Choroid plexus epithelial cell (primary cell): ENCODE results near the gene YEATS4.

Experiments used
- DNase-seq: peaks from one replicate; pipeline ENCODE4 v3.0.0-alpha.2; 2010; ENCODE audit warnings: low read depth
- H3K4me3 ChIP-seq: 2 replicates; pipeline ENCODE4 v1.5.1; 2011; ENCODE audit warnings: low read depth, mild to moderate bottlenecking, control low read depth, low read length, moderate library complexity
- TF ChIP-seq, protein P1 (sequence below): conservative IDR thresholded peaks from 2 replicates; pipeline ENCODE4 v1.5.1; 2011; ENCODE audit warnings: low read depth, mild to moderate bottlenecking, control low read depth, inconsistent platforms, low read length, moderate library complexity

Gene YEATS4

DNA sequence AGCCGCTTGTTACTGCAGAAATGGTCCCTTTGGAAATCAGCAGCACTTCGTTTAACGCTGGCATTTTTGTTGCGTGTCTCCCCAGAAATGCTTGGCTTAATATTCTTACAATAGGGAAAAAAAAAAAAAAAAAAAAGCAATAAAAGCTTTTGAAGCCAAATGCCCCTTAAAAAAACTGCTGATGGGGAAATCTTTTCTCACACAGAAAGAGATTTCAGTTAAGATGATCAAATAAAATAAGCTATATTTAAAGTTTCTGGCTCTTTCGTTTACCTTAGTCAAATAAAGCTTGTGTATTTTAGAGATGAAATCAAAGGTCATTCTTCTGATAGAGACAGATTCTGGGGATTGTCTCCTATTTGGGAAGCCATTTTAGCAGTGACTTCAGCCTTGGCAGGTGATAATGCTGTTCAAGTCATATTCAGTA is 58.2 kb downstream of the YEATS4 start:
- DNase-seq, result no peak
- TF ChIP-seq, protein P1, sequence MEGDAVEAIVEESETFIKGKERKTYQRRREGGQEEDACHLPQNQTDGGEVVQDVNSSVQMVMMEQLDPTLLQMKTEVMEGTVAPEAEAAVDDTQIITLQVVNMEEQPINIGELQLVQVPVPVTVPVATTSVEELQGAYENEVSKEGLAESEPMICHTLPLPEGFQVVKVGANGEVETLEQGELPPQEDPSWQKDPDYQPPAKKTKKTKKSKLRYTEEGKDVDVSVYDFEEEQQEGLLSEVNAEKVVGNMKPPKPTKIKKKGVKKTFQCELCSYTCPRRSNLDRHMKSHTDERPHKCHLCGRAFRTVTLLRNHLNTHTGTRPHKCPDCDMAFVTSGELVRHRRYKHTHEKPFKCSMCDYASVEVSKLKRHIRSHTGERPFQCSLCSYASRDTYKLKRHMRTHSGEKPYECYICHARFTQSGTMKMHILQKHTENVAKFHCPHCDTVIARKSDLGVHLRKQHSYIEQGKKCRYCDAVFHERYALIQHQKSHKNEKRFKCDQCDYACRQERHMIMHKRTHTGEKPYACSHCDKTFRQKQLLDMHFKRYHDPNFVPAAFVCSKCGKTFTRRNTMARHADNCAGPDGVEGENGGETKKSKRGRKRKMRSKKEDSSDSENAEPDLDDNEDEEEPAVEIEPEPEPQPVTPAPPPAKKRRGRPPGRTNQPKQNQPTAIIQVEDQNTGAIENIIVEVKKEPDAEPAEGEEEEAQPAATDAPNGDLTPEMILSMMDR, result no peak

DNA sequence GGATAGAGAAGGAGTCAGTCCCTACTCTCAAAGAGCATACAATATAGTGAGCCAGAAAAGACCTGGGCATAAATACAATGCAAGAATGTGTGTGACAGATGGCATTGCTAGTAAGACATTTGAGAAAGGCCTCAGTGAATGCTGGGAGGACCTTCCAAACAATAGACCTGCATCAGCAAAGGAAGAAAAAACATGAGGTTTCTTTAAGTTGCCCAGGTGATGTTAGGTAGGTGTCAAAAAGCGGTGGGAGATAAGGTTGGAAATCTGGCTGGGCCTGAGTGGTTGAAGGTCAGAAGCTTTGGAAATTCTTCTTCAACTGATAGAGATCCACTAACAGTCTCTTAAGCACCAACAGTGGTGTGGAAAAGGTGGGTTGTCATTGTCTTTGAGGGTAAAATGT is 60.2 kb downstream of the YEATS4 start:
- no peak overlapping the region for H3K4me3 ChIP-seq
- TF ChIP-seq, protein P1, result no peak
- DNase-seq, result no peak

More for the DNA sequence above, 58.2 kb downstream of the YEATS4 start:
- no peak overlapping the region for H3K4me3 ChIP-seq

DNA sequence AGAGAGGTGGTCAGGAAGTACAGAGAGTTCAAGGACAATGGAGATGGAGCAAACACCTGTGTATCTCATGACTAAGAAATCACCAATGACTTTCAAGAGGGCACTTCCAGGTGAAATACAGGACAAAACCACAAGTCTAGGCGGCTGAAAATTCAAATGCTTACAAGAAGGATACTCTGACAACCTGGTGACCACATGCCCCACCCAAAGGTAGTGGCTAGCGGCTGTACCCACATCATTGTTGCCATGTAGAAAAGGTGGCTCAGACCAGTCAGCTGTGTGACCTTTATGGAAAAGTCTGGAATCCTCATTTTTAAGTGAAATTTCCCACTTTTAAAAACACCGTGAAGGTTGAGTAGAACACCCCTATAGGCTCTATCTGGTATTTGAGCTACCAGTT is 62.0 kb downstream of the YEATS4 start:
- no peak overlapping the region for H3K4me3 ChIP-seq
- TF ChIP-seq, protein P1, result no peak
- DNase-seq, result no peak

DNA sequence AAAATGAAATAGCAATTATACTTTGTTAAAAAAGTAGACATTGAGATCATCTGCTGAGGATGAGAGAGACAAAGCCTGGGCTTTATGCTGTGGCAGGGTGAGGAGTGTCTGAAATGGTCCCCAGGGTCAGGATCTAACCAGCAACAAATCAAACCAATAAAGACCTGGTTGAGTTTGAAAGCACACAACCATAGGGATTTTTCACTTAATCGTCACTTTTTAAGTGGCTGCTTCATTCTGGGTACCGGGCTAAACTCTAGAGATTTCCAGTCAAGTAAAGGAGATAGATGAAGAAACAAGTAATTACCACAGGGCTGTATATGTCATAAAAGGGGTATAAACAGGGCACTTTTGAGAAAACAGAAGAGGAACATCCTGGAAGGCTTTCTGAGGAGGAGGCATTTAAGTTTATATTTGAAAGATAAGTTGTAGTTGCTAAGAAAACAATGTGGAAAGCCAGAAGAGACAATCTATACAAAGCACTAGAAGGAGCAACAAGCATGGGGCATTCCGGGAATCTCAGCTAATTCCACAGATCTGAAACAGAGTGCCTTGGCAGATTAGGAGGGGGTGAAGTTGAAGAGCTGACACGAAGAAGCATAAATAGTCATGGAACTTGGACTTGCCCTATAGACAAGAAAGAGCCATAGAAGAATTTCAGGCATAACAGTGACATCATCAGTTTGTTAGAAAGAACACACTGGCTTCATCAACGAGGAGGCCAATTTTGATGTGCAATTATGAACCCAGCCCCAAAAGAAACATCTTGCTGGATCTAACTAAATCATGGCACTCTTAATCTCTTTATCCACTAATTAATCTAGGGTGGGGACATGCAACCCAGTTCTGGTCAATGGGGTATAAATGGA is 63.7 kb downstream of the YEATS4 start:
- TF ChIP-seq, protein P1, result no peak
- H3K4me3 ChIP-seq, result no peak overlapping the region
- no peak for DNase-seq

DNA sequence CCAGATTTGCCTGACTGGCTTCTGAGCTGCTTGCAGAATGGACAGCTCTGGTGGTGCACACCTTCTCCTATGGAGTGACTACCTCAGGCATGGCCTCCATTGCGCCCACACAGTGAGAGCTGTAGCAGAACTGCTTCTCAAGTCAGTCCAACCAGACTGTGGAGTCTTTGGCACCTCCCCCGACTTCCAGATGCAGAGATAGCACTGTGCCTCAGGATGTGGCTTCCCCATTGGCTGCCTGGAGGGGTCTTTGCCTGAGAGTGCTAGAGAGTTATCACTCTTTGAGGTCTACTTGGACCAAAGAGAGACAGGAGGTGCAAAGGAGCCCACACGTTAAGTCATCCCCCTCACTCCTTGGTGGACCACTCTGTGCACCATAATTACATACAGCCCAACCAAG is 65.9 kb downstream of the YEATS4 start:
- H3K4me3 ChIP-seq, result no peak overlapping the region
- DNase-seq, result no peak
- TF ChIP-seq, protein P1, result no peak

DNA sequence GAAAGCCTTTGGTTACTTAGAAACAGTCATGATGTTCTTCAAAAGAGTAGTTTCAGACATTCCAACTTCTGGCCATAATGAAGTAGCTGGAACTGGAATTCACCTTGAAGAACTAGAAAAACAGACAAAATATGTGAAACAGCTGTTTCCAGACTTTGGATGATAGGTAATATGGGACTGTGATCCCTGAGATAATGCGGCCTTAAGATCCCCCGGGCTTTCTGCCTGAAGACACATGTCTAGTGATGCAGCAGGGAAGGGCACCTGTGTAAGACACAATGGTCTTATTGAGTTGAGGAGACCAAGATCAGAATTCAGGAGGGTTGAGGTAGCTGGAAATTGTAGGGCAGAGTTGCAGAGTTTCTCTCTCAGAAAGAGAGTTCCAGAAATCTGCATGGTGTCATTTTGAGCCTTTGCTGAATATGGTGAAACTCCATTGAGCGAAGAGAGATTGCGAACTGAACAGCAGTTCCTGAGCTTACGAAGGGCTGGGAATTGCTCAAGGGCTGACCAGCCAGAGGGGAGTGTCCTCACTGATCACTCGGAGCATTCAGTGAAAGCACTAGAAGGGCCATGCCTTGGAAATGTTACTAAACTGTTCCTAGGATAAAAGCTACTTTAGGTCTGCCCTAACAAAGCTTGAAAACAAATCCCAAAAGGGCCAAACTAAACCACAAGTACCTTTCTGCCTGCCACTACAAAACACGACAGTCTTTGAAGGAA is 69.0 kb downstream of the YEATS4 start:
- peak; percentile 53 for DNase-seq
- no peak overlapping the region for H3K4me3 ChIP-seq
- TF ChIP-seq, protein P1, result no peak
